Ovary (tissue), 9 donors: ENCODE data around the gene TBC1D7. TPM values are rescaled to one million over a fixed set of nuclear protein-coding genes. Genes with fewer than 3 reads are reported as not detected.

Experiments
- DNase-seq, 5 donors: peaks; one replicate each; pipeline ENCODE4 v3.0.0-alpha.2; 2019 to 2020
- H3K27ac ChIP-seq, 2 donors: fragments of 200-600 bp; one replicate each; pipeline versions ENCODE4 v1.5.1 to v1.8.0; 2019 to 2022
- H3K27me3 ChIP-seq: fragments of 200-600 bp; one replicate; pipeline ENCODE4 v1.8.0; 2022
- H3K36me3 ChIP-seq: fragments of 200-600 bp; sonication (generic); one replicate; pipeline ENCODE4 v1.5.1; 2019
- H3K4me1 ChIP-seq: one replicate; pipeline ENCODE4 v1.8.1; 2013; ENCODE audit warnings: mild to moderate bottlenecking, moderate library complexity; ENCODE audit not compliant: insufficient read depth
- H3K4me3 ChIP-seq: fragments of 200-600 bp; sonication (generic); one replicate; pipeline ENCODE4 v1.5.1; 2017
- H3K9me3 ChIP-seq, 2 donors: fragments of 200-600 bp in 1 of 2; sonication (generic) in 1 of 2; one replicate each; pipeline versions ENCODE4 v1.5.1 to v1.8.1; 2013 to 2019; ENCODE audit warnings: mild to moderate bottlenecking in 1 of 2, moderate library complexity in 1 of 2
- EP300 ChIP-seq: sonication (generic); formaldehyde crosslinking; IDR thresholded peaks from one replicate; pipeline ENCODE4 v1.6.1; 2017; ENCODE audit warnings: antibody characterized with exemption
- POLR2A ChIP-seq: fragments of 450-650 bp; IDR thresholded peaks from one replicate; pipeline ENCODE4 v1.6.1; 2017; ENCODE audit warnings: antibody characterized with exemption, mild to moderate bottlenecking, moderate library complexity
- WGBS, 3 donors: extraction: QIAGEN DNeasy Blood & Tissue Kit in 1 of 3; methylation state at CpG; one replicate each; pipeline versions ENCODE4 v1.1.5 to v1.1.7; 2013 to 2017; 5-methylcytosine and 5-hydroxymethylcytosine counted together
- intact Hi-C, 4 donors: fragments of 100-400 bp; cut with DNase I; formaldehyde crosslinking; loops; one replicate each; pipeline versions ENCODE4 v1.11.0 to v1.15.1; 2022 to 2023
- polyA plus RNA-seq, 2 donors: library from polyadenylated mRNA; stranded (reverse); fragments of 200-250 nt in 1 of 2; fragments of 350-450 nt in 1 of 2; fragmentation: Illumina TruSeq in 1 of 2; extraction: RNeasy Lipid Tissue Mini Kit (QIAGEN cat#74804) in 1 of 2; gene quantifications; one replicate each; pipeline ENCODE4 v1.2.3, GENCODE V29; 2013 to 2014
- total RNA-seq, 7 donors: library from RNA; depleted of rRNA in 2 of 7; stranded (reverse); fragments of >200 nt in 2 of 7; fragmentation: NEBNext Ultra II Directional in 3 of 7; extraction: Animal tissue kit (Norgen Biotek cat#: 25700) in 3 of 7; gene quantifications; one replicate each; pipeline versions ENCODE4 v1.1.0 to v1.2.4, GENCODE V29; 2016 to 2023
- TF ChIP-seq, protein P1 (sequence below), 3 donors: fragments of 450-650 bp in 2 of 3; fragments of 200-600 bp in 1 of 3; IDR thresholded peaks; one replicate each; pipeline versions ENCODE4 v1.5.1 to v1.8.0; 2016 to 2022; ENCODE audit warnings: antibody characterized with exemption in 3 of 3, mild to moderate bottlenecking in 1 of 3
- donor health status: DM: no; HTN: no; CAD: no; lungs with moderate emphysema.
- donor health status: DM: no; HTN: no; CAD: no.
- donor health status: Bipolar disorder and iron deficiency.
- donor health status: DM: yes; HTN: yes; CAD: no.
- donor health status: DM: no; HTN: no; CAD: no.
- donor health status: DM: yes; HTN: yes; CAD: no.

TBC1D7 gene
- total and polyA plus RNA-seq, 9 donors = 4.7 to 11.9 (median 7.5) TPM

- TF ChIP-seq EP300 (no peak), POLR2A (no peak)
- TF ChIP-seq, protein P1, sequence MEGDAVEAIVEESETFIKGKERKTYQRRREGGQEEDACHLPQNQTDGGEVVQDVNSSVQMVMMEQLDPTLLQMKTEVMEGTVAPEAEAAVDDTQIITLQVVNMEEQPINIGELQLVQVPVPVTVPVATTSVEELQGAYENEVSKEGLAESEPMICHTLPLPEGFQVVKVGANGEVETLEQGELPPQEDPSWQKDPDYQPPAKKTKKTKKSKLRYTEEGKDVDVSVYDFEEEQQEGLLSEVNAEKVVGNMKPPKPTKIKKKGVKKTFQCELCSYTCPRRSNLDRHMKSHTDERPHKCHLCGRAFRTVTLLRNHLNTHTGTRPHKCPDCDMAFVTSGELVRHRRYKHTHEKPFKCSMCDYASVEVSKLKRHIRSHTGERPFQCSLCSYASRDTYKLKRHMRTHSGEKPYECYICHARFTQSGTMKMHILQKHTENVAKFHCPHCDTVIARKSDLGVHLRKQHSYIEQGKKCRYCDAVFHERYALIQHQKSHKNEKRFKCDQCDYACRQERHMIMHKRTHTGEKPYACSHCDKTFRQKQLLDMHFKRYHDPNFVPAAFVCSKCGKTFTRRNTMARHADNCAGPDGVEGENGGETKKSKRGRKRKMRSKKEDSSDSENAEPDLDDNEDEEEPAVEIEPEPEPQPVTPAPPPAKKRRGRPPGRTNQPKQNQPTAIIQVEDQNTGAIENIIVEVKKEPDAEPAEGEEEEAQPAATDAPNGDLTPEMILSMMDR (IDR thresholded peaks at IDR 0.05) = no peak
- 90 to 97% (median 95%) methylated on average over 11 of the region's 11 CpGs for WGBS, 3 donors
- no peak overlapping the region for H3K4me3 ChIP-seq
- DNase-seq = no peak
- intact Hi-C loops = no loop called here
- H3K9me3 ChIP-seq = no peaks in the 10 kb centered on the region
- no peaks in the 10 kb centered on the region for H3K36me3 ChIP-seq
- H3K27ac ChIP-seq = no peak overlapping the region
- H3K4me1 ChIP-seq = no peaks in the 10 kb centered on the region
- H3K27me3 ChIP-seq = no peaks in the 10 kb centered on the region
Measured at GRCh38 chr6:13295576-13295975, 32.8 kb downstream of the TBC1D7 start.

- Histone ChIP-seq H3K9me3 (no peaks in the 10 kb centered on the region), H3K36me3 (no peaks in the 10 kb centered on the region), H3K4me1 (no peaks in the 10 kb centered on the region), H3K27me3 (no peaks in the 10 kb centered on the region), H3K27ac (no peak overlapping the region), H3K4me3 (no peak overlapping the region)
- intact Hi-C loops = no loop called here
- WGBS, 3 donors = 71 to 78% (median 73%) methylated on average over 13 of the region's 13 CpGs
- TF ChIP-seq POLR2A = no peak
- TF ChIP-seq, protein P1 (IDR thresholded peaks at IDR 0.05) = no peak
- no peak for TF ChIP-seq EP300
- DNase-seq = no peak
Measured at GRCh38 chr6:13294499-13295069, 33.8 kb downstream of the TBC1D7 start.

GRCh38 chr6:13292774-13293173 is 35.6 kb downstream of the TBC1D7 start:
- no peak for DNase-seq
- no peak overlapping the region for H3K27ac ChIP-seq
- H3K4me3 ChIP-seq = no peak overlapping the region
- no peaks in the 10 kb centered on the region for H3K36me3 ChIP-seq
- no peaks in the 10 kb centered on the region for H3K4me1 ChIP-seq
- WGBS, 3 donors = 89 to 91% (median 90%) methylated on average over 9 of the region's 9 CpGs
- intact Hi-C loops = no loop called here
- no peaks in the 10 kb centered on the region for H3K27me3 ChIP-seq
- H3K9me3 ChIP-seq = no peaks in the 10 kb centered on the region
- TF ChIP-seq, protein P1 (IDR thresholded peaks at IDR 0.05) = no peak
- no peak for TF ChIP-seq EP300
- no peak for TF ChIP-seq POLR2A

GRCh38 chr6:13290335-13290734 is 38.0 kb downstream of the TBC1D7 start:
- intact Hi-C loops = no loop called here
- H3K36me3 ChIP-seq = no peaks in the 10 kb centered on the region
- no peak for DNase-seq

More at GRCh38 chr6:13290335-13290734, 38.0 kb downstream of the TBC1D7 start:
- Histone ChIP-seq H3K4me1 (no peaks in the 10 kb centered on the region), H3K9me3 (peaks cover 0 to 7% of the 10 kb centered on the region in 2 donors), H3K27ac (no peak overlapping the region), H3K27me3 (no peaks in the 10 kb centered on the region), H3K4me3 (no peak overlapping the region)
- TF ChIP-seq POLR2A (no peak), EP300 (no peak)
- TF ChIP-seq, protein P1 (IDR thresholded peaks at IDR 0.05) = no peak
- 63 to 89% (median 83%) methylated on average over 2 of the region's 2 CpGs for WGBS, 3 donors
